ENCODE results near the gene ITCH.
"Not testable (repeated sequence)": the region's sequence is repeated elsewhere in the genome, so short reads cannot be mapped to it uniquely, and the experiment has no call there.

The ITCH gene

DNA sequence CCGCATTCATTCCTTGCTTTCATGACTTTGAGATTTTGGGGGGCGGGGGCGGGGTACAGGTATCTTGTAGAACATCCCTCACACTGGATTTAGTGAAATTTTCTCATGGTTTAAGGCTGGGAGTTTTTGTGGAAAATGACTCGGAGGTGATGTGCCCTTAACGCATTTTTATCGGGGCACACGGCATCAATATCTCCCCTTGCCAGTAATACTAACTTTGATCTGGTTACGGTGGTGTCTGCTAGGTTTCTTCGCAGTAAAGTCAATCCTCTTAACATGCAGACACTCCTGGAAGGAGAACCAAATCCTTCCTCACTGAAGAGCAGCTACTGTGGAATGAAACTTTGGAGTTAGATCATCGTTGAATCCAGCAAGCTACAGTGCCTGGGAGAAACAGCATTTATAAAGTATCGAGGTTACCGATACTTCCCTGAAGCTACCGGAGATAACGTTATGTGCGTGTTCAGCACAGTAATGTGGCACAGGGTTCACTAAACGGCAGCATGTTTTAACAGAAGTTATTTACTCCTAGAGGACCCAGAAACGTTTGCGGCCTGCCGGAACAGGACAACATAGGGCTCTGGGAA, 151.9 kb downstream of the ITCH start:
- no peak for DNase-seq

DNA sequence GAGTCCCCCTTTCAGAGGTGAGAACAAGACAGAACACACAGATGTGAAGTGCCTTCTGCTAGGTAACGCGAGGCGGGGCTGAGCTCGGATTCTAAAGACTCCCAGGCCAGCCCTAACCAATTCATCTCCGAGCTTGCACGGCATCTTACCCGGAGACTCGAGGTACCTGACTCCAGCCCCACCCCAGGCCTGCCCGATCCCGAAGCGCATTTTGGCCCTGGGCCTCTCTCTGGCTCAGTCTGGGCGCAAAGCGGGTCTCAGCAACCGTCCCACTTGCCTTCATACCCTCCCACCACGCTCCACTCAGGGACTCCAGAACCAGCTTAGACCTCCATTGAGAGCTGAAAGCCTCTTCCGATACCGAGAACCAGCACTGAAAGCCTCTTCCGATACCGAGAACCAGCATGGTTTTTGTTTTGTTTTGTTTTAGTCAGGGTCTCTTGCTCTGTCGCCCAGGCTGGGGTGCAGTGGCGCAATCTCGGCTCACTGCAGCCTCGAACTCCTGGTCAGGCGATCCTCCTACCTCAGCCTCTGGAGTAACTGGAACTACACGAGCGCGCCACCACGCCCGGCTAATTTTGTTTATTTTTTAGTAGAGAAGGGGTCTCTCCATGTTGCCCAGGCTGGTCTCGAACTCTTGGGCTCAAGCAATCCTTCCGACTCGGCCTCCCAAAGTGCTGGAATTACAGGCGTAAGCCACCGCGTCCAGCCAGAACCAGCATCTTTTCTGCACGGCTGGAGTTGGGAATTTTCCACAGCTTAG, 152.6 kb downstream of the ITCH start:
- DNase-seq: peak; percentile 92

DNA sequence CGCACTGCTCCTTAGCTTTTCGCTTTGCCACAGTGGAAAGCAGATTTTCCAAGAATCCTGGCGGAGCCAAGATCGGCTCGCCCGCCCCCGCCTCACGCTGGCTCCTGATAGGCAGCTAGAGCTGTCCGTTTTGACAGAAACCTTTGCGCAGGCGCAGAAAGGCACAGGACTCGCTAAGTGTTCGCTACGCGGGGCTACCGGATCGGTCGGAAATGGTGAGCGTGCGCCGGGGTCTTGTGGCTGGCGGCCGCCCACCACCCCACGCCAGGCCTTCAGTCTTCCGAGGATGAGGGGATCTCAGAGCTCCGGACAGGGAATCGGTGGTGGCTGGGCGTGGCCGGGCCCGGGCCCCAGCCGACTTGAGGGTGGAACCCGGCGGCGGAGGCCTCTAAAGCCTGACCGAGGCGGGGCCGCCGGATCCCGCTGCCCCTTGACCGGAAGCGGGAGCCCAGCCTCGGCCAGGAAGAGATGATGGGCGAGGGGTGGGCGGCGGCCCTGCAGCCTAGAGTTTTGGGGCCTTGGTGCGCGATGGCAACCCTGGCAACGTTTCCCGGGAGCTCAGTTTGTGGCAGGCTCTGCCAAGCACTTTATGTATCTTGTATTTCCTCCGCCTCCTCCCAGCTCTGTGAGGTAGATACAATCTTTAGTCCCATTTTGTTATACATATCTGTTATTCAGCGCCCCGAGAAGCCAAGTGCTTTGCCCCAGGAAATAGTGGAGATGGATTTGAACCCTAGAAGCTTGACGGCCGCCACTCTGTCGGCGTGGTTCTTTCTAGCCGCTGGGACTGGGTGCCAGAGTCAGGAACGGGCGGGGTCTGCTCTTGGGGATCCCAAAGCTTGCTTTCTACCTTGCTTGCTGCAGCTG, 153.4 kb downstream of the ITCH start, which contains the start of gene DYNLRB1:
Gene DYNLRB1, plus strand, starts transcription at position 176 of the 867 bp plus-strand sequence. Its CDS starts 37 bp downstream, at position 213.
- DNase-seq: peak; percentile 98

DNA sequence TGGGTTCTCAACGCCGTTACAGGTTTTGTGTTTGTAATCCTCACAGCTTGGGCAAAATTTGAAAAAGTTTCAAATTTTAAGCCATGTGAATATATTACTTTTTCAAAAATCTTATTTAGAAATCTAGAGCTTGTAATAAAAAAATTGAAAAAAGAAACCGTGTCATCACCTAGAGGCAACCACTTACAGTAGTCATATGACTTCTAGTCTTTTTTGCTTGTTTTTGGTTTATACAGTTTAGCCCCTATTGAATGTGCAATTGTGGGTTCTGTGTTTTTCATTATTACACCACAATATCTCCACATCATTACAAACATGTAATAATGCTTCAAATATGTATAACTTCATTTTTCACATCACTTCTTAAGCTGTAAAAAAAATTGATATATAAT, 154.0 kb downstream of the ITCH start:
- no peak for DNase-seq

DNA sequence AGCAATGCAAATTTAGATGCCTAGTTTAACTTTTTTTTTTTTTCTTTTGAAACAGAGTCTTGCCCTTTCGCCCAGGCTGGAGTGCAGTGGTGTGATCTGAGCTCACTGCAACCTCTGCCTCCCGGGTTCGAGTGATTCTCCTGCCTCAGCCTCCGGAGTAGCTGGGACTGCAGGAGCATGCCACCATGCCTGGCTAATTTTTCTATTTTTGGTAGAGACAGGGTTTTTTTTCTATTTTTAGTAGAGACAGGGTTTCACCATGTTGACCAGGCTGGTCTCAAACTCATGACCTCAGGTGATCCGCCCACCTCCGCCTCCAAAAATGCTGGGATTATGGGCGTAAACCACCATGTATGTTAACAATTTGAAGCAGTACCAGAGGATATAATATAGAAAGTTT, 155.8 kb downstream of the ITCH start:
- not testable (repeated sequence) for DNase-seq

DNA sequence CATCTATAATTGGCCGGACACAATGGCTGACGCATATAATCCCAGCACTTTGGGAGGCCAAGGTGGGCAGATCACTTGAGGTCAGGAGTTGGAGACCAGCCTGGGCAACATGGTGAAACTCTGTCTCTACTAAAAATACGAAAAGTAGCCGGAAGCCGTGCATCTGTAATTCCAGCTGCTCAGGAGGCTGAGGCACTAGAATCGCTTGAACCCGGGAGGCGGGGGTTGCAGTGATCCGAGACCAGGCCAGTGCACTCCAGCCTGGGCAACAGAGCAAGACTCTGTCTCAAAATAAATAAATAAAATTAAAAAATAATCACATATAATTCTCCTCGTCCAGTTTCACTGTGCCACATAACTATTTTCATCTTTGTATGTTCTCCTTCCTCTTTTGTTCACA, 156.8 kb downstream of the ITCH start:
- not testable (repeated sequence) for DNase-seq

DNA sequence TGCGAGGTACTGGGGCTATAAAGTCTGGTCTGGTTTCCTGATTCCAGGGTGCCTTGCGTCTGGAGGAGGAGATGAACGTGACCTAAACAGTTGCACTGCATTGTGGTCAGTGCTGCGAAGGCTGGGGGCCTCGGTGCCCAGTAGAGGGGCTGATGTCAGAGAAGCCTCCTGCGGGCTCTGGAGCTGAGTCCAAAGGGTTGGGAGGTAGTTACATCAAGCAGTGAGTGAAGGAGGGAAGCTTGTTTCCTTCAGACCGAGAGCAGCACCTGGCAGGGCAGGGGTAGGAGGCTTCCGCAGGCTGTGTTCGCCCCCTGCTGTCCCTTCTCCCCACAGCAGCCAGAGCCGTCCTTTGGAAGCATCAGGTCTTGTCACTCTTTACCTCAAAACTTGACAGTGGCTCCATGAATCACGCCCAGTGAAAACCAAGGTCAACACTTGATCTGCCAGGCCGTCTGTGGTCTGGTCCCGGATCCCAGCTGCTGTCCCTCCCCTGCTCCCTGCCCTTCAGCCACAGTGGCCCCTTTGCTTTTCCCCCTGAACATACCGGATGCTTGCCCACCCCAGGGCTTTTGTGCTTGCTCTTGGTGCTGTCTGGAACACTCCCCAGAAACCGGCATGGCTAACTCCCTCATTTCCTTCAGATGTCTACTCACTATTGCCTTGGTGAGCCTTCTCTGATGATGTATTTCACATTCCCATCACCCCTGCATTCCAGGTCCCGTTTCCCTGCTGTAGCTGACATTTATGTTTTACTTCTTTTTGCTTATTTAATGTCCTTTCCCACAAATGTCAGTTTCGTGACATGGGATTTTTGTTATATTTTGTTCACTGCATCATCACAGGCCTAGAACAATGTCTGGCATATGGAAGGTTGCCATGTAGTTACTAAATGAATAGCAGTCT, 160.1 kb downstream of the ITCH start:
- DNase-seq: peak; percentile 80

DNA sequence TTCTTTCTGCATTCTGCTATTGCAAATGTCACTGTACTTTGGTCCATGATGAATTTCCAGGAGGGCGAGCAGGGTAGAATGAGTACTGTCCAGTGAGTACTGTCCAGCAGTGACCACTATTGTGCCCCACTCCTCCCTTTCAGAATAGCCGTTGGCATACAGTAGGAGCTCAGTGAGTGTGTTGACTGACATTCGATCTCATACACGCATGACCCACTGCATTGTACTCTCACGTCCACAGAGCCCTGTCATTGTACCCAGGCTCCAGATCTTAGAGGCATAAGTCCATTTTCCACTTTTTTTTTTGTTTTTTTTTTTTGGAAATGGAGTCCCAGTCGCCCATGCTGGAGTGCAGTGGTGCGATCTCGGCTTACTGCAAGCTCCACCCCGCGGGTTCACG, 161.4 kb downstream of the ITCH start:
- peak; percentile 39 for DNase-seq

DNA sequence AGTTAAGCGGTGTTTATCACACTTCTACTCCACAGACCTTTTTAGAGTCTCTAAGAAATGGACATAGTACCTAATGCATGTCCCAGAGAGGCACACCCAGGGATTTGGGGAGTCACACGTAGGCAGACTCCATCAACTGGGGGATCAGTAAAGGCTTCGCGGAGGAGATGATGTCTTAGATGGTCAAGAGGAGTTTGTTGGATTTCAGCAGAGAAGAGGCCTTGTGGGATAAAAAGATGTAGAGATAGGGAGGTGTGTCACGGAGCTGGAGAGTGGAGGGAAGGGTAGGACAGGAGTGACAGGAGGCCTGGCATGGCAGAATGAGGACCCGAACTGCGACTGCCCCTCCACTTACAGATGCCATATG, 162.3 kb downstream of the ITCH start:
- DNase-seq: no peak

DNA sequence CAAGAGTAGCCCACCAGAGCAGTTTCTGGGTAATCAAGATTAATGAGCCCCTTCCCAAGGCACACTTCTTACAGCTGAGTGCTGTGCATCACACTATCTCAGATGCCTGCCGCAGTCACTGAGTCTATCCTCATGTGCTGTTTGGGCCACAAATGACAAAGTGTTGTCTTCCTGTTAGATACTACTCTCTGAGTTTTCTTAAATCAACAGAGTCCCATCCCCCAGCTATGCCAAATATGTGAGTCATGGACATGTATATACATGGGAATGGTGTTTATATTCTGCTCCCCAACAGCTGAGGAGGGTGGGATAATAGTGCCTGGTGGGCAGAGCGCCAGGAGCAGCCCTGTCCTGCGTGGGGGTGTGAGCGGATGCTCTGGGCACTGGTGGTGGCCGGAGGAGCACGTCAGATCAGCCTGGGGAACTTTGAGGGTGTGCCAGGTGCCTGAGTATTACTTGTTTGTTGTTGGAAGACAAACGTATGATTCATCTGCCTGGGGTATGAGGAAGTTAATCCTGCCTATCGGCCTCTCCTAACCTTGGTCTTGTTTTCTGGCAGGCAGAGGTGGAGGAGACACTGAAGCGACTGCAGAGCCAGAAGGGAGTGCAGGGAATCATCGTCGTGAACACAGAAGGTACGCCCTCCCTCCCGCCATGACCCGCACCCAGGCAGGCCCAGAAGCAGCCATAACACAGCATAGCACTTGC, 162.8 kb downstream of the ITCH start:
- DNase-seq: peak; percentile 41

DNA sequence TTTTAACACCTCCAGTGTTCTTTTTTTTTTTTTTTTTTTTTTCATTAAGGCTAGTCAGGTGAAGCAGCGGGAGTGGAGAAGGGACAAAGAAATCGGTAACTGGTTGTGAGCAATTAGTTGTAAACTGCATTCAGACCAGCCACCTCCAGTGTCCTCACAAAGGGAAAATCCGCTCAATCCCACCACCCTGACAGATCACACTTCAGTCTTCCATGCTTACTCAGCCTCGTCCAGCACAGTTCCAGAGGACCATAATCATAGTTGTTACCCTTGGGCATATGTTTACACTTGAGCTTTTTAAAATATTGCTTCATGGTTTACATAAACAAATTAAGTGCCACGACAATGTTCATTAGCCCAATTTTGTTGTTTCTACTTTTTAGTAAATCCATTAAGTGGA, 163.4 kb downstream of the ITCH start:
- no peak for DNase-seq

DNA sequence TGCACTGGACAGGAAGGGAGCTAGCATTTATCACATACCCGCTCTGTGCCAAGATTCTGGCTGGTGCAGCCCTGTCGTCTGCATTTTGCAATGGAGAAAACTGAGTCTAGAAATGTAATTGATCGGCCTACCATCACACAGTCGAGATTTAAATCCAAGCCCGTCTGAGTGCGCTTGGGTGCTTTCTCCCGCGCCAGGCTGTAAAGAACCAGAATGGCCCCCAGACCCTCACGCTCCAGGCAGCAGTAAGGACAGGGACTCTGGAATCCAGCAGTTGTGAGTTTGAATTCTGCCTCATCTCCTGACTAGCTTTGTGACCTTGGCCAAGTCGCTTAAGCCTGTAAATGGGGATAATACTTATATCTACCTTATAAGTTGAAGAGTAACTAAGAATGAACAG, 163.9 kb downstream of the ITCH start:
- DNase-seq: peak; percentile 39

DNA sequence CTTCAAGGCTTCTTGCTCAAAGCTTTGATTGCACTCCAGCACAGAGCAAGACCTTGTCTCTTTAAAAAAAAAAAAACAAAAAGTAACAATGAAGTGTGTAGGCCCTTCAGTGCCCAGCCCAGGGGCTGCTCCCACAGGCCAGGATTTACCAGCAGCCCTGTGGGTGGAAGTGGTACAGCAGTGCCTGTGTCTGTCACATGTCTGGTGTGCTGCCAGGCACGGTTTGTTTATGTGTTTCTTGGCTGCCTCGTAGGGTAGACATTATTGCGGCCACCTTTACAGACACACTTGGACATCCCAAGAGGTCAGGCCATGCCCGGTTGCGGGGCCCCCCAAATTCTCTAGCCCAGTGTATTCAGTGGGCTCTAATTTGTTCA, 165.8 kb downstream of the ITCH start:
- DNase-seq: peak; percentile 57

DNA sequence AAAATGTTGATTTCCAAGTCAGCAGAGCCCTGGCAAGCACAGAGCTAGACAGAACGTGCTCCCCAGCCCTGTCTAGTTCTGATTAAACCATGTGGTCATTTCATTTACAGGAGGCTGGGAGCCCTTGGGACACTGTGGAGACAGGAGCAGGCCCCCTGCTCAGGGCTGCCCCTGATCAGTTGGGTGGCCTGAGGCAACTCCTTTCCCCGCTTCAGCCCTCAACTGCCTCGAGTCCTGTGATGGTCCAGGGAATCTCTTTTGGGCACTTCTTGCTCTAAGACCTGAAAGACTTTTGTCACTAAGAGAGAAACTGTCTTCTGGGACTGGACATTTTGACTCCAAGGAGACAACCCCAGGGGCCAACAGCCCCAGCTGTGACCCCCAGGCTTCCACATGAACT, 166.7 kb downstream of the ITCH start:
- DNase-seq: peak; percentile 17

DNA sequence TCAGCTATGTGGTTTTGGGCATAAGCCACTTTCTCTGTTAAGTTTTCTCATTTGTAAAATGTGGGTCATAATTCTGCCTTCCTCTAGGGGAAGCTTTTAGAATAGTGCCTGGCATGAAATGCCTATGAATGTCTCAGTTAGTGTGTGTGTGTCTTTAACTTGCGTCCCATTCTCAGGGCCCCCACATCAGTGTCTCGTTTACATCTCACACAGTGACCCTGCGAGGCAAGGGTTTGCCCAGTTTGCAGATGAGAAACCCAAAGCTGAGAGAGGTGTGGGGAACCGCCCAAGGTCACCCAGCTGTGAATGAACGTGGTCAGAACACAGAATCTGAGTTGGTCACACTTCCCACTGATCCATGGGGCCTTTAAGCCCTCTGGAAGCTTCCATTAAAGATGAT, 167.3 kb downstream of the ITCH start:
- DNase-seq: peak; percentile 50

DNA sequence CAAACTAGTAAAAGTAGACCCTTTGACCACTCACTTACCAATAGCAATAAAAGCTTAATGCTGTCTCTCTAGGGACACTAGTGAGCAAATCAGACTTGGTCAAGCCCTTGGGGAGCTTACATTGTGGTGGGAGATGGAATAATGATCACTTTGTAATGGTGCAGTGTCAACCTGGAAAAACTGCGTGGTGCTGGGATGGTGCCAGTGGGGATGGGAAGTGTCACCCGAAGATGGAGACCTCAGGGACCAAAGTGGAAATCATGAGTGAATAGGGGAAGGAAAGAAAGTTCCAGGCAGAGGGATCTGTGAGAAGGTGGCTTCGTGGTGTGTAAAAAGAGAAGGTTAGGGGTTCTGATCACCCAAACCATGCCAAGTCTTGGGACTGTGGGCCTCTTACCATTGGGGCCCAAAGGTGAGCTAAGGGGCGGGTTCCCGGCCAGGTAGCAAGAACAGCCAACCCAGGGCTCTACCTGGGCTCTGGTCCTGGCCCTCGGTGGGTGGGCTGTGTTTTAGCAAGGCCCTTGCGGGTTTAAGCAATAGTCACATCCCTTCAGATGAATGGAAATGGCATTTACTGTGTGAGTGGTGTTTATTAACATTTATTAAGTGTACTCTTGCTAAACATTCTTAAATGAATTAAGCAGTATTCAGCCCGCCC, 168.7 kb downstream of the ITCH start:
- peak; percentile 31 for DNase-seq

DNA sequence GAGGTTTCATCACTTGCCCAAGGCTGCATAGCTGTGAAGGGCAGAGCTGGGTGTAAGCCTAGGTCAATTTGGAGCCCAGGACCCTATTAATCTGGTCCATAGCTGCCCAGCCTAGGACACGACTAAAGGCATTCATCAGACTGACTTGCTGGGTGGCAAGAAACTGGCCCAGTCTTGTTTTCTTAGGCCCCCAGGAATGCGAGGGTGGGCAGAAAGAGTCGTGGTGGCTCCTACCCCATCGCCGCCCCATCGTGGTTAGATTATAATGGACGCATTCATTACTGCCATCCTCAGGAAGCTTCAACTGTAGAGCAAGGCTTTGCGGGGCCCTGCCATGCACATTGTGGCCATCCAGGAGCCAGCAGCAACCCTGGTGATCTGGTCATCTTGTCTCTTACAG, 169.2 kb downstream of the ITCH start:
- peak; percentile 30 for DNase-seq

DNA sequence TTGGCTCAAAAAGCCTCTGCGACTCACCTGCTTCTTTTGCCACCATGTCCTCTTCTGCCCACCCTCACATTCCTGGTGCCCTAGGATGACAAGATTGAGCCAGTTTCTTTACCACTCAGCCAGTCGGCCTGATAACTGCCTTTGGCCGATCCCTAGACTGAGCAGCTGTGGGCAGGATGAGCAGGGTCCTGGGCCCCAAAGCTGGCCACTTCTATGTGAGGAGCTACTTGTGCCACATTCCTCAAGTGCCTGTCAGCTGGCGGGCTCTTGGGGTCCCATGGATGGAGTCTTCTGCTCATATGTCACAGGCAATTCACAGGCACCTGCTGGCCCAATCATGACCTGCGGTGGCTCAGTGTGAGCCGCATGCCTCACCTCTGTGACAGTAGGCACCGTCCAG, 169.7 kb downstream of the ITCH start:
- peak; percentile 45 for DNase-seq

DNA sequence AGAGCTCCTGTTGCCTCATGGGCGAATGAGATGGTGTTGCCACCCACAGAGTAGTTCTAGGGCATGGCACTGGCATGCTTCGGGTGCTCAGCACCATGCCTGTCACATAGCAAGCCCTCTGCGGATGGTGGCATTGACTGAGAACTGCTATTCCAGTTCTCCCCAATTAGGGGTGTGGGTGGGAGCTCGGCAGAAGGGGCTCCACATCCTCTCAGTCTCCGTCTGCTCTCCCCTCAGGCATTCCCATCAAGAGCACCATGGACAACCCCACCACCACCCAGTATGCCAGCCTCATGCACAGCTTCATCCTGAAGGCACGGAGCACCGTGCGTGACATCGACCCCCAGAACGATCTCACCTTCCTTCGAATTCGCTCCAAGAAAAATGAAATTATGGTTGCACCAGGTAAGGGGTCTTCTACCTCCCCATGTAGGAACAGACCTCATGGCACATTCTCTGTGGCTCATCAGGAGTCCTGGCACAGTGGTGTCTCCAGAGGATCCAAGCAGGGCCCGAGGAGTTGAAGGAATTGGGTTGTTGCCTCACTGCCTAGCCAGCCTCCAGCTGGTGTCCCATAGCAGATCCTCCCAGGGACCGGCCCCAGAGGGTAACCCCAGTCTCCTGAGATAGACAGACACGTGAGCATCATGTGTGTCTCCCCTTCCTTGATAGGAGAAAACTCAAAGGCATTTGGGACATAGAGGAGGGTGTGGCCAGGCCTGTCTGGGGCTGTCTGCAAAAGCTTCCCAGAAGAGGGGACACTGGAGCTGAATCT, 171.5 kb downstream of the ITCH start:
- peak; percentile 33 for DNase-seq

DNA sequence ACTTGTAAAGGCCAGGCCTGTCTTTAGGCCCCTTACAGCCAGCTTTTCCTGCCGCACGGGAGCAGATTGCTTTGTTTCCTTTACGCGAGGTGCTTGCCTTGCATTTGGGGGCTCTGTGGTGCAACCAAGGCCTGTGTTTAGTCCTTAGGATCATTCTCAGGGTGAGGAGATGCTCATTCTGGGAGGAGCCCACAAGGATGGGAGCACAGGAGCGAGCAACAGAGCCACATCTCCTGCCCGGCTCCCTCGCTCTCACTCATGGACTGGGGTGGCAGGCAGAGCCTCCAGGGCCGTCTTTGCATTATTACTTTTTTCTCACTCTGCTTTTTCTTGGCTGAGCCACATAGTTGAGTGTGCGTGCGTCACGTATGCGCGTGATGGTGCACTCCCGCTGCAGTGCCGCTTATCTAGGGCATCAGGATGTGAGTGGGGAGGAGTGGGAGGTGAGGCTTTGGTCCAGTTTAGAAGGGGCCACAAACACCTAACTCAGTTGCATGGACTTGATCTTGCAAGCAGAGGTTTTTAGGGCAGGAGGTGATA, 172.3 kb downstream of the ITCH start:
- no peak for DNase-seq
